Endometrial microvascular endothelial cells (primary cell): ENCODE measurements around the gene FCHSD2. TPM values are rescaled to one million over a fixed set of nuclear protein-coding genes. Genes with fewer than 3 reads are reported as not detected.

ENCODE experiments used
- in situ Hi-C: cut with HindIII; loops from 2 replicates; pipeline ENCODE4 v1.10.0; 2017; ENCODE audit warnings: low sequenced_read_pairs, low pct_unique_long_range_greater_than_20kb; ENCODE audit errors: inconsistent ontology term
- total RNA-seq: library from RNA; depleted of rRNA; stranded (reverse); fragments of >200 nt; gene quantifications from one replicate; pipeline ENCODE4 v1.2.3, GENCODE V29; 2015; ENCODE audit errors: inconsistent ontology term

The FCHSD2 gene
- total RNA-seq = 15.5 TPM

DNA sequence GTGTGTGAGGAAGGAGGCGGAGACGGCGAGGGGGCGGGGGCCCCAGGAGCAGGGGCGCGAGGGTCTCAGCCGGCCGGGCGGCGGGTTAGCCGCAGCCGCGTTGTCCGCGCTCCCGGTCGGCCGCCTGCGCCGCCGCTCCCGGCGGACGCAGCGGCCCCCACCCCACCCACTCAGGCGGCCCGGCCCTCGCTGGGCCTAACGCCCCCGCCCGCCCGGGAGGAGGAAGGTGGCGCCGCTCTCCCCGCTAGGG, at the start of gene FCHSD2:
Gene FCHSD2 (minus strand): TSS at position 191 of the 250 bp plus-strand sequence. CDS start 441 bp downstream, outside the sequence.
- in situ Hi-C loops = no loop called here

- in situ Hi-C loops = no loop called here
Measured at GRCh38 chr11:73191151-73191550, 49.0 kb upstream of the FCHSD2 start.

GRCh38 chr11:73190557-73190885, 48.4 kb upstream of the FCHSD2 start:
- in situ Hi-C loops = no loop called here

DNA sequence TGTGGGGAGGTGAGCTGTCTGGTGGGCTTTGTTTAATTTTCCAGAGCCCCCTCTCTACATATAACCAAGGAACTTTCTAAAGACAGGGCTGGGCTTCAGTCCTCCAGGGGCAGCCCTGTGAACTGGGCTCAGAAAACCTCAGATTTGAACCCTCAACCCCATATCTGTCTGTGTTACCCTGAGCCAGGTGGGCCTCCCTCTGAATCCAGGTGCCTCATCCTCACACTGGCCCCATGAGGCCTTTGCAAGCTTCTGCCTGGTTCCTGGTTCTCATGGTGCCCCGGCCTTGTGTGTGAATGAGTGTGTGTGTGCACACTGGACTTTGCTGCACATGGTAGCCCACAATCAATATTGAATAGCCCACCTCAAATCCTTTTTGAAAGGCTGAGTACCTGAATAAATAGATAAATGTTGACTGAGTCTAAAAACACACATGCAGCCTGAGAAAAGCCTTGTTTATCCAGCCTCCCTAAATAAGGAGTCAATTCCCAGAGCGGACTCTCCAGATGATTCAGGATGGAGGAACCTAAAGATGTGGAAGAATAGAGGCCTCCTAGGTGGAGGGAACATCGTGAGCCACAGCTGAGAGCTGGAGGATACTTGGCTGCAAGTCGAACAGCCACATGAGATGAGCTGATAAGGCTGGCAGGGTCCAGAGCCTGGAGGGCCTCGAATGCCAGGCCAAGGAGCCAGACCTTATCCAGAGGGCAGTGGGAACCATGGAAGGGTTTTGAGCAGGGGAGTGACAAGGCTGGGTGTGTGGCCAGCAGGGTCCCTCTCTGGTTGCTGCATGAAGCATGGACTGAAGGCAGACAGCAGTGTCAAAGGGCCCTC, 47.8 kb upstream of the FCHSD2 start:
- in situ Hi-C loops = no loop called here

DNA sequence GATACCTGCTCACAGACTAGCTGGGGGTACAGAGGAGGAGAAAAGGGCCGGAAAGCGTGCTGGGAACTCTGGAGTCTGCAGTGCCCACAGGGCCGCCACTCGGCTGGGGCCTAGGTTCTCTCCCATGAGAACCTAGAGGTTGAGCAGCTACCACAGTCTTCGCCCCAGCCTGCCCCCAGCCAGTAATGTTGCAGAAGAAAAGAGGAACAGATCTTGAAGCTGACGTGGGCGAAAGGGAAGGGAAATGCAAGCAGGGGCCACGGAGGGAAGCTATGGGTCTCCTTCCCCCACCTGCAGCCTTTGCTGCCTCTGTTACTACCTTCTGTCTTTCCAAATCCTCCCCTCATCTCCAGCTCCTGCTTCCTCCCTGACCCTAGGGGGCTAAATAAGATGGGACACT, 47.2 kb upstream of the FCHSD2 start:
- in situ Hi-C loops = no loop called here

GRCh38 chr11:73188301-73188700, 46.2 kb upstream of the FCHSD2 start:
- in situ Hi-C loops = no loop called here

- in situ Hi-C loops = no loop called here
Measured at GRCh38 chr11:73187854-73188253, 45.7 kb upstream of the FCHSD2 start.

- in situ Hi-C loops = no loop called here
Measured at GRCh38 chr11:73186886-73187285, 44.8 kb upstream of the FCHSD2 start.

DNA sequence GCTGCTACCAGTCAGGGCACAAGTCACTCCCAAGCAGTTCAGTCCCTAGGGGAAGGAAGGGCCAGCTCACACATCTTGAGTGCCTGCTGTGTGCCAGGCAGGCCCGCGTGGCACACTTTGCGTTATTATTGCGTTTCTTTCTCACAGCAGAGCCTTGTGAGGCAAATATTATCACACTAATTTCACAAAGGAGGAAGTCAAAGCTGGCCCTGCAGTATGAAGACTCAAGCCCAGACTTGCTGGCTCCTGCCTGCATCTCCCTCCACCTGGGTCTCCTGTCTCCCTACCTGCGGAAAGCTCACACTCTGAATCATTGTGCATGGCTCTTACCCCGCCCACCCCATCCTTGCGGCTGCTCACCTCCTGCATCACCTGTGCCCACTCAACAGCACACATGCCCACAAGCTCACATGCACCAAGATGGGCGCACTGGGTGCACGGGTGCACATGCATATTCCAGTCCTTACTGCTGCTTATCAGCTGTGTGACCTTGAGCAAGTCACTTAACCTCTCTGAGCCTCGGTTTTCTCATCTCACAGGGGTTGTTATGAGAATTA, 44.3 kb upstream of the FCHSD2 start:
- in situ Hi-C loops = no loop called here

GRCh38 chr11:73185680-73186293, 43.7 kb upstream of the FCHSD2 start:
- in situ Hi-C loops = no loop called here

DNA sequence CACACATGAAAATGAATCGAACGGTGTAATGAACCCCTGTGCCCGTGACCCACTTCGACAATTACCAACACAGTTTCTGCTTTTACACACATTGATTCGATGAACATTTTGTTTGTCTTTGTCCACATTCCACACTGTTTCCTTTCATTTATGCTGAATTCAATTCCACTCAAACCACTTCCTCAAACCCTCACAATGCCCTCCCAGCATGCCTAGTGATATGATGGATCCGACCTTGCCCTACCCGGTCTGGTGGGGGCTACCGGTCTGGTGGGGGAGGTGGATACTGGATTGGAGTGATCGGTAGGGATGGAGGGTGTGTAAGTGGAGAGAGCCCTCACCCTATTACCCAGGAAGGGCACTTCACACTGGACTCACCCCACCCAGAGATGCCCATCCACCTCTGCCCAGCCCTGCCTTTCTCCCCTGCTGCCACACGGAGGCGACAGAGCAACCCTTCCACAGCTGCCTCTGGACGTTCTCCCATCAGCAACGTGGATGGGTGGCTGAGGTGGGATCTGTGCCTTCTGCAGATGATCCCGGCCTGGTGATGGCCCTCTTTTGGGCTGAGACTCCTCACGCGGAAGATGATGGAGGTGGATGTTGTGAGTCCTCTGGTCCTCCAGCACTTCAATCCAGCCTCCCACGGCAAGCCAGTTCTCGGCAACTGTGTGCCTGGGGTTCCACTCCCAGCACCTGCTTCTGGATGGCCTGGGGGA, 43.0 kb upstream of the FCHSD2 start:
- in situ Hi-C loops = no loop called here

DNA sequence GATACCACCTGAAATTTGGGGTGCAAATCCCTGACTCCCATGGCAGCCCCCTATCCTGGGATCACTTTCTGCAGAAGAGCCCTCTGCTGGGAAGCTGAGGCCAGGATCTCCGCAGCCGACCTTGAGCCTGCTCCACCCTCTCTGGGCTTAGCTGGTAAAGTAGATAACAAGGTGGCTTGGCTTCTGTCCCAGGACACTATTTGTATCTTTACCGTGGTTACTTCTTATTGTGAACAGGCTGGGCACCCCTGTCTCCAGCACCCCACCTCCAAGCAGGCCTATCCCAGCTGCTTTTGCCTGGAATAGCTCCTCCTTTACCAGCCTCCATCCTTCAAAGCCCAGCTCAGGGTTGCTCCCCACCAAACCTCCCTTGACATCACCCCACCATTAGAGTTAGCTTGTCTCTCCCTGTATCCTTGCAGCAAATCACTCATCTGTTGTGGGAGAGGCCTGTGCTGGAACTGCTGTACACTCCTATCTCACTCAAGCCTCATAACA, 40.8 kb upstream of the FCHSD2 start:
- in situ Hi-C loops = no loop called here

- in situ Hi-C loops = loop anchor here (10.0 kb wide), 1 partner anchor 354 kb away; no protein-coding TSS in a partner anchor
Measured at GRCh38 chr11:73178681-73179080, 36.6 kb upstream of the FCHSD2 start.

- in situ Hi-C loops = loop anchor here (10.0 kb wide), 1 partner anchor 353 kb away; no protein-coding TSS in a partner anchor
Measured at GRCh38 chr11:73177778-73178539, 35.8 kb upstream of the FCHSD2 start.

- in situ Hi-C loops = loop anchor here (10.0 kb wide), 1 partner anchor 353 kb away; no protein-coding TSS in a partner anchor
Measured at GRCh38 chr11:73177380-73177777, 35.3 kb upstream of the FCHSD2 start.

GRCh38 chr11:73176874-73177155, 34.7 kb upstream of the FCHSD2 start:
- in situ Hi-C loops = loop anchor here (10.0 kb wide), 1 partner anchor 352 kb away; no protein-coding TSS in a partner anchor

DNA sequence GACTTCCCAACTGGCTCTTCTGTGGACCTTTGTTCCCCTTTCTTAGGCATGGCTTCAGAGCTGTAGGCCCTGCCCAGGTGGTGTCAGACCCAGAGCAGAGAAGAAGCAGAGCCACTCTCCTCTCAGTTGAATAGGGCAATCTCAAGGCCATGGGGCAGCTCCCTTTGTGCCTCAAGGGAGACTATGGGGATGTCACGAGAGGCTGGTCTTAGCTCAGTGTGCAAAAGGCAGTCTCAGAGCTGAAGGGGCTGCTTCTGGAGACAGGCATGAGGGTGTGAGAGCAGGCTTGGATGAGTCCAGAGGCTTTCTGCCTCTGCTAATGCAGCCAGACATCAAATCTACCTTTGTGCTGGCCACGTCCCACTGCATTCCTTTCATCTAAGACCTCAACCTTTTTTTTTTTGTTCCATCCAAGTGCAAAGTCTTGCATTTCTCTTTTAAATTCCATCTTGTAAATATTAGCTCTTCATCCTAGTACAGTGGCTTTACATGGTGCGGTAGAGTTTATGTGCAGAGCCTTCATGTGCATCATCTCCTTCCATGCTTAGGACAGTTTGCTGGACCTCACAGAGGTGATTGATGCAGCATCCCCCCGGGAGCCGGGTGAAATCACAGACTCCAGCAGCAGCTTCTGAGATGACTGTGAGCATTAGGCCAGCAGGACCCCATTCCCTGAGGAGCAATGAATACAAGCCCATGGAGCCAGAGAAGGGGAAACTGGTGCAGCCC, 34.2 kb upstream of the FCHSD2 start:
- in situ Hi-C loops = loop anchor here (10.0 kb wide), 1 partner anchor 352 kb away; no protein-coding TSS in a partner anchor

DNA sequence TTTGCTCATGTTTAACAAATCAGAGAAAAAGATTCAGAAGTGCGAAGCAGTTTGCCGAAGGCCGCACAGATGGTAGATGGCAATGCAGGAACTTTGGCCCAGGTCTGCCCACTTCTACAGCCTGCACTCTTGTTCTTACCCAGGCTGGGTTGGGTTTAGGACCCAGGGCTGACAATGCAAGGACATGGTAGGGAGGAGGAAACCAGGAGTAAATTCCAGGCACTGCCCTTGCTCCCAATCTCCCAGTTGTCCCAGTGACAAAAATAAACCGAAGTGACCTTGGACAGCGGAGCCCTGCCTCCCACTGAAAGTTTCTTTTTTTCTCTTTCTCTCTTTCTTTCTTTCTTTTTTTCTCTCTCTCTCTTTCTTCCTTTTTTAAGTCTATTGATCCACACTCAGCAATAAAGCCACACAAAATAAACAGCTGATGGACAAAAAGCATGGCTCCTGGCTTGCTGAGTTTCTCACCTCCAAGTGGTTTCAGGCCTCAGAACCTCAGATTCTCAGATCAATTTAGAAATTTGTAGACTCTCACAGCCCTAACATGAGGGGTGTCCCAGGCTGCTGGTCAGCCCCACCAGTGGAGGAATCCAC, 33.5 kb upstream of the FCHSD2 start:
- in situ Hi-C loops = loop anchor here (10.0 kb wide), 1 partner anchor 351 kb away; no protein-coding TSS in a partner anchor
